ENCODE results near the gene CDK2. TPM values are rescaled to one million over a fixed set of nuclear protein-coding genes. Genes with fewer than 3 reads are reported as not detected.

Gene CDK2
- total RNA-seq, 2 donors from 2014 or later: 24.3 to 28.2 TPM

DNA sequence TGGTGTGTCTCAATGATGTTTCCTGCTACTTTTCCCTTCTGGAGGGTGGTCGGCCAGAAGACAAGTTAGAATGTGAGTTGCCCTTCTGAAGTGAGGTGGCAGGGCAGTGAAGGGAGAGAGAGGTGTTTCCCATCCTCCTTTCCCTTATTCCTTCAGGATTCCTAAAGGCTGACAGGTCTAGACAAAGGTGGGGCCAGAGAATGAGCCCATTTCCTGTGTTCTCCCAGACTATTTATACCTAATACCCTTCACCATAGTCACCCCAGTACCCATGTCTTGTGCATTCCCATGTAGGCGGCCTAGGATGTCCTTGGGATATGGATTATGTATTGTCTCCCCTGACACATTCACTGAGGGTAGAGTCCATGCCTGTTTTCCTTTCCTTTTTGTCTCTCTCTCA, 28.6 kb upstream of the CDK2 start:
- intact Hi-C loops (cut with DNase I): loop anchor here (2.0 kb wide), 1 partner anchor 199 kb away; no protein-coding TSS in a partner anchor

DNA sequence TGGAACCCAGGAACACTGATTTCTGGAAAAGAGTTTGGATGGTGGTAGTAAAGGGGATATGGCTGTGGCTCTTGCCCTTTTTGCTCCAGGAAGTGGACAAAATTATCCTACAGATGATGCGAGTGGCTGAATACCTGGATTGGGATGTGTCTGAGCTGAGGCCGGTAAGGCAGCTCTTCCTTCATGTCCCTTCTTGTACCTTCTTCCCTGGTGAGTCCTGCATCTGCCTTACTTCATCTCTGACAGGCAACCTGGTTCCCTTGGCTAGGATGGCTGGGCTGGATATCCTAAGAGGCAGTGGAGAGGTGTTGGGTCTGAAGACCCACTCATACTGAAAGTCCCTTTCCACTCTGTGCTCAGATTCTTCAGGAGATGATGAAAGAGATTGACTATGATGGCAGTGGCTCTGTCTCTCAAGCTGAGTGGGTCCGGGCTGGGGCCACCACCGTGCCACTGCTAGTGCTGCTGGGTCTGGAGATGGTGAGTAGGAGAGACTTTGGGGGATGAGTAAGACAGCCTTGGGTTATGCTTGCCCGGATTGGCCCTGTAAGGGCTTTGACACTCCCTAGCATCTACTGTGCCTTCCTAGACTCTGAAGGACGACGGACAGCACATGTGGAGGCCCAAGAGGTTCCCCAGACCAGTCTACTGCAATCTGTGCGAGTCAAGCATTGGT, 27.7 kb upstream of the CDK2 start:
- no peak overlapping the region for H3K27ac ChIP-seq
- no peak overlapping the region for H3K4me3 ChIP-seq
- TF ChIP-seq POLR2A (IDR thresholded peaks at IDR 0.05) (no peak), POLR2AphosphoS5 (IDR thresholded peaks at IDR 0.05) (no peak)
- TF ChIP-seq, protein P1, sequence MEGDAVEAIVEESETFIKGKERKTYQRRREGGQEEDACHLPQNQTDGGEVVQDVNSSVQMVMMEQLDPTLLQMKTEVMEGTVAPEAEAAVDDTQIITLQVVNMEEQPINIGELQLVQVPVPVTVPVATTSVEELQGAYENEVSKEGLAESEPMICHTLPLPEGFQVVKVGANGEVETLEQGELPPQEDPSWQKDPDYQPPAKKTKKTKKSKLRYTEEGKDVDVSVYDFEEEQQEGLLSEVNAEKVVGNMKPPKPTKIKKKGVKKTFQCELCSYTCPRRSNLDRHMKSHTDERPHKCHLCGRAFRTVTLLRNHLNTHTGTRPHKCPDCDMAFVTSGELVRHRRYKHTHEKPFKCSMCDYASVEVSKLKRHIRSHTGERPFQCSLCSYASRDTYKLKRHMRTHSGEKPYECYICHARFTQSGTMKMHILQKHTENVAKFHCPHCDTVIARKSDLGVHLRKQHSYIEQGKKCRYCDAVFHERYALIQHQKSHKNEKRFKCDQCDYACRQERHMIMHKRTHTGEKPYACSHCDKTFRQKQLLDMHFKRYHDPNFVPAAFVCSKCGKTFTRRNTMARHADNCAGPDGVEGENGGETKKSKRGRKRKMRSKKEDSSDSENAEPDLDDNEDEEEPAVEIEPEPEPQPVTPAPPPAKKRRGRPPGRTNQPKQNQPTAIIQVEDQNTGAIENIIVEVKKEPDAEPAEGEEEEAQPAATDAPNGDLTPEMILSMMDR (IDR thresholded peaks at IDR 0.05): no peak
- H3K9me3 ChIP-seq: no peaks in the 10 kb centered on the region
- intact Hi-C loops (cut with DNase I): loop anchor here (2.0 kb wide), 1 partner anchor 200 kb away; no protein-coding TSS in a partner anchor
- H3K4me1 ChIP-seq (replicated peaks): no peaks in the 10 kb centered on the region
- no peaks in the 10 kb centered on the region for H3K36me3 ChIP-seq
- 91% methylated on average over 8 of the region's 8 CpGs for WGBS
- H3K27me3 ChIP-seq (replicated peaks; ENCODE audit: insufficient read depth): no peaks in the 10 kb centered on the region
- DNase-seq (ENCODE audit: low spot score): no peak

More for the DNA sequence above, 28.6 kb upstream of the CDK2 start:
- TF ChIP-seq POLR2AphosphoS5 (IDR thresholded peaks at IDR 0.05): no peak
- Histone ChIP-seq H3K4me1 (replicated peaks) (peaks cover 4% of the 10 kb centered on the region), H3K4me3 (no peak overlapping the region), H3K9me3 (no peaks in the 10 kb centered on the region), H3K36me3 (no peaks in the 10 kb centered on the region), H3K27ac (no peak overlapping the region), H3K27me3 (replicated peaks; ENCODE audit: insufficient read depth) (no peaks in the 10 kb centered on the region)
- 93% methylated on average over 2 of the region's 2 CpGs for WGBS
- no peak for DNase-seq (ENCODE audit: low spot score)

DNA sequence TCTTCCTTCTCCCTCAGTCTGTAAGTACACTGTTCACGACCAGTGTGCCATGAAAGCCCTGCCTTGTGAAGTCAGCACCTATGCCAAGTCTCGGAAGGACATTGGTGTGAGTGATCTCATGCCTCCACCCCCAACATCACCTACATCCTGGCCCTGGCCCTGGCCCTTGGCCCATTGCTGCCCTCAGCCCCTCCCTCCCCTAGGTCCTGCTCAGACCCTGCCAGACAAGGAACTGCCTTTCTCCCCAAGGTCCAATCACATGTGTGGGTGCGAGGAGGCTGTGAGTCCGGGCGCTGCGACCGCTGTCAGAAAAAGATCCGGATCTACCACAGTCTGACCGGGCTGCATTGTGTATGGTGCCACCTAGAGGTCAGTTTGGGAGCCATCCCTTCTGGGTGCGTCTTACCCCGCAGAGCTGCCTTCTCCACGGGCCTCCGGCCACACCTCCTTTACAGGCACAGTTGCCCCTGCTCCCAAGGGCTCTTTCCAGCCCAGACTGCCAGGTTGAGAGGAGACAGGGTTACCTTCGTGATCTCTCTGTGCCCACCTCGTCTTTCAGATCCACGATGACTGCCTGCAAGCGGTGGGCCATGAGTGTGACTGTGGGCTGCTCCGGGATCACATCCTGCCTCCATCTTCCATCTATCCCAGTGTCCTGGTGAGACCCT, 26.4 kb upstream of the CDK2 start:
- intact Hi-C loops (cut with DNase I): no loop called here
- peak; percentile 85 for DNase-seq (ENCODE audit: low spot score)
- no peak for TF ChIP-seq POLR2A (IDR thresholded peaks at IDR 0.05)
- TF ChIP-seq POLR2AphosphoS5 (IDR thresholded peaks at IDR 0.05): peak; percentile 77
- TF ChIP-seq, protein P1 (IDR thresholded peaks at IDR 0.05): peak; percentile 71 to 94 (median 94)
- WGBS: 16% methylated on average over 18 of the region's 18 CpGs
- no peaks in the 10 kb centered on the region for H3K4me1 ChIP-seq (replicated peaks)
- no peaks in the 10 kb centered on the region for H3K9me3 ChIP-seq
- H3K27me3 ChIP-seq (replicated peaks; ENCODE audit: insufficient read depth): no peaks in the 10 kb centered on the region
- H3K36me3 ChIP-seq: no peaks in the 10 kb centered on the region
- no peak overlapping the region for H3K4me3 ChIP-seq
- peak overlapping the region; percentile 45 to 67 for H3K27ac ChIP-seq

DNA sequence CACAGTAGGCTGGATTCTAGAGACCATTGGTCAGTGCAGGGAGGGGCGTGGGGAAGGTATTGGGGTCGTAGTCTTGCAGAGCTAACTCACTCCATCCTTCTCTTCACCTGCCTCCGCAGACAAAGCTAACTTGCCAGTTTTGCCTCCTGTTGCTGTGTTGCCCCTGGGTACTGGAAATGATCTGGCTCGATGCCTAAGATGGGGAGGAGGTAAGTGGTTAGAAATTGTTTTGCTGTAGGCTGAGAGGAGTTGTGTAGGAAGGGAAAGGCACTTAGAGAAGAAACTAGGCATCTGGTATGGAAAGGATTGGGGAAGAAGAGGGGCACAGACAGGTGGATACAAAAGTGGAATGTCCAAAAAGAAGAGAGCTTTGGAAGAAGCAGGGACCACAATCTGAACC, 24.6 kb upstream of the CDK2 start:
- DNase-seq (ENCODE audit: low spot score): no peak
- H3K4me1 ChIP-seq (replicated peaks): no peaks in the 10 kb centered on the region
- 82% methylated on average over 4 of the region's 4 CpGs for WGBS
- intact Hi-C loops (cut with DNase I): no loop called here
- H3K27ac ChIP-seq: no peak overlapping the region
- no peak overlapping the region for H3K4me3 ChIP-seq
- TF ChIP-seq, protein P1 (IDR thresholded peaks at IDR 0.05): no peak
- TF ChIP-seq POLR2A (IDR thresholded peaks at IDR 0.05) (no peak), POLR2AphosphoS5 (IDR thresholded peaks at IDR 0.05) (no peak)
- no peaks in the 10 kb centered on the region for H3K27me3 ChIP-seq (replicated peaks; ENCODE audit: insufficient read depth)
- no peaks in the 10 kb centered on the region for H3K36me3 ChIP-seq
- no peaks in the 10 kb centered on the region for H3K9me3 ChIP-seq

DNA sequence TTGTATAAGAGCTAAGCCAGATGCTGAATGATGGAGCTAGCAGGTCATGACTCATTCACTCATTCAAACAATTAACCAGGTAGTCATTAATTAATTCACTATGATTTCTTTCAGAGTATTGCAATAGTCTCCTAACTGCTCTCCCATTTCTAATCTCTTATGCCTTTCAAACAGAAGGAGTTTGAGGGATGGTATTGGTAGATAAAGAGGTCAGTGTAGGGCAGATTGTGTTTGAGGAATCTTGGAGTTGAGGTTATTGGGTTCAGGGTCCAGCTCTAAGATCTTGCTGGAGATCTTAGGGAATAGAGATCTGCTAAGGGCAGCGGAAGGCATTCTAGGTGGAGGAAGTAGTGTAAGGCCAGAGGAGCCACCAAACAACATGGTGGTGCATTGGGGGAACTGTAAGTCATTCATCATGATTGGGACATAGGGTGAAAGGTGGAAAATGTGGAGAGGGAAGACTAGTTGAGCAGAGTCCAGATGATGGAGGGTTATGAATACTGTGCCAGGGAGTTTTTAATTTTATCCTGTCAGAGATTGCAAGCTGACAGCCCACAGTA, 24.0 kb upstream of the CDK2 start:
- TF ChIP-seq POLR2A (IDR thresholded peaks at IDR 0.05) (no peak), POLR2AphosphoS5 (IDR thresholded peaks at IDR 0.05) (no peak)
- TF ChIP-seq, protein P1 (IDR thresholded peaks at IDR 0.05): no peak
- H3K27me3 ChIP-seq (replicated peaks; ENCODE audit: insufficient read depth): no peaks in the 10 kb centered on the region
- H3K36me3 ChIP-seq: no peaks in the 10 kb centered on the region
- no peak overlapping the region for H3K27ac ChIP-seq
- no peaks in the 10 kb centered on the region for H3K4me1 ChIP-seq (replicated peaks)
- 97% methylated on average over 1 of the region's 1 CpG for WGBS
- intact Hi-C loops (cut with DNase I): no loop called here
- DNase-seq (ENCODE audit: low spot score): no peak
- H3K9me3 ChIP-seq: no peaks in the 10 kb centered on the region
- no peak overlapping the region for H3K4me3 ChIP-seq
